Right ventricle myocardium inferior (tissue), 1 donor: ENCODE results near the gene ADGRV1. TPM values are rescaled to one million over a fixed set of nuclear protein-coding genes. Genes with fewer than 3 reads are reported as not detected.
"Not testable (repeated sequence)": the region's sequence is repeated elsewhere in the genome, so short reads cannot be mapped to it uniquely, and the experiment has no call there.

ENCODE experiments used
- ATAC-seq: fragments of 200-7000 bp; cut with Tn5 transposase; one replicate; pipeline ENCODE4 v1.9.1; 2020; ENCODE audit warnings: mild to moderate bottlenecking, moderate library complexity
- DNase-seq: peaks from one replicate; pipeline ENCODE4 v3.0.0; 2021; ENCODE audit errors: missing footprints
- intact Hi-C: fragments of 100-400 bp; cut with DNase I; formaldehyde crosslinking; loops from one replicate; pipeline ENCODE4 v1.11.0; 2022
- total RNA-seq: library from RNA; stranded (reverse); fragmentation: NEBNext Ultra II Directional; extraction: Animal tissue kit (Norgen Biotek cat#: 25700); gene quantifications from one replicate; pipeline ENCODE4 v1.2.1, GENCODE V29; 2021
- donor health status: DM: no; HTN: yes; CAD: no; lungs with severe emphysema.

ADGRV1 gene
- total RNA-seq, 1 donor from 2014 or later = not detected

DNA sequence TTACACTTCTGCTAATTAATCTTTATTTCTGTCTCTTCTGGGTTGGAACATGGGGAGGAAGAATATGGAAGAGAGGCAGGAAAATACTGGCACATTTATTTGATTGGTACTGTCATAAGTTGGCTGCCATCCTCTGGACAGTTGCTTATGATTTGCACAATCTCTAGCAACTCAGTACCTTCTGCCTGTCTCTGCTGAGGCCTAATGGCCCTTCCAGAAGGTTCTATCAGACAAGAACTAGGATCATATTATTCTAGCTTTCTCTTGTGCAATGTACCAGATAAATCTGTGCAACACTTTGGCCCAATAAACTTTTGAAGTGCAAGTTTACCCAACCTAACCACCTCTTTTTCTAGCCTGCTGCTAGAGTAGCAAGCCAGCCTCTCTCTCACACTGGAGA, 489.5 kb downstream of the ADGRV1 start:
- DNase-seq (no peak), ATAC-seq (peak; percentile 46)
- intact Hi-C loops = no loop called here

DNA sequence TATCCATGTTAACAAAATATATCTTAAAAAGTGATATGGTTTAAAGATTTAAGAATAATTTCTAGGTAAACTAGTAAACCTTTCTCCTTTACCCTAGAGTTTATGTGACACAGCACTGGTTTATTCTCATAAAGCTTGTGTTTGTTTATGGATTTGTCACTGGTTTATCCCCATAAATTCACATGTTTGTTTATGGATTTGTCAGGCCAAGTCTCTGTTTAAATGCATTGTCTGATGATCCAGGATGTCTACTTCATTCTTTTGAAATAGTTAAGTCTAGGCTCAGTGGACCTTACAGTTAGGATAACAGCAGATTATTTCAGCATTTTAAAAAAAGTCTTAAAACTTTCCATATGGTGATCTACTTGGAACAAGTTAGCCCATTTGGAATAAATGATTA, 490.5 kb downstream of the ADGRV1 start:
- intact Hi-C loops = no loop called here
- no peak for DNase-seq
- ATAC-seq = no peak

DNA sequence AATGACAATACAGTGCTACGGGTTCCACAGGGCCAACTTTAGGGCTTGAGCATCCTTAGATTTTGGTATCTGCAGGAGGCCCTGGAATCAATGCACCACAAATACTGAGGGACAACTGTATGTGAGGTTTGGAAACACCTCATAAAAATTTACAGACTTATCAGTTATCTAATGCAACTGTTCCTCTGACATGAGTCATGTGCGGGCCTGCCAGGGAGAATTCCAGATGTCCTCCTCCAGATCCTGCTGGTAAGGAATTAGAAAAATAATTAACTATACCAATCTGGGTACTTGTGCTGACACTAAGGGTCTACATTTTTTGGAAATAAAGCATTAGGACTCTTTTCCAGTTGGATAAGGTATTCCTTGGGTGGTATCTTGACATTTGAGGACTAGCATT, 491.2 kb downstream of the ADGRV1 start:
- no peak for ATAC-seq

DNA sequence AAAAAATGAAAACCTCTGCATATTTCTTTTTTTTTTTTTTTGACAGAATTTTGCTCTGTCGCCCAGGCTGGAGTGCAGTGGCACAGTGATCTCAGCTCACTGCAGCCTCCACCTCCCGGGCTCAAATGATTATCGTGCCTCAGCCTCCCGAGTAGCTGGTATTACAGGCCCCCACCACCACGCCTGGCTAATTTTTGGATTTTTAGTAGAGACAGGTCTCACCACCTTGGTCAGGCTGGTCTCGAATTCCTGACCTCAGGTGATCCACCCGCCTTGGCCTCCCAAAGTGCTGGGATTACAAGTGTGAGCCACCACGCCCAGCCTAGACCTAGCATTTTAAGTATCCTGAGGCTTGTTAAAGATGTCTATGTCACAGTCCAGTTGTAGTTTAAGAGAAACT, 493.8 kb downstream of the ADGRV1 start:
- intact Hi-C loops, ATAC-seq, DNase-seq: not testable (repeated sequence)

More for the DNA sequence above, 491.2 kb downstream of the ADGRV1 start:
- DNase-seq = no peak
- intact Hi-C loops = no loop called here

DNA sequence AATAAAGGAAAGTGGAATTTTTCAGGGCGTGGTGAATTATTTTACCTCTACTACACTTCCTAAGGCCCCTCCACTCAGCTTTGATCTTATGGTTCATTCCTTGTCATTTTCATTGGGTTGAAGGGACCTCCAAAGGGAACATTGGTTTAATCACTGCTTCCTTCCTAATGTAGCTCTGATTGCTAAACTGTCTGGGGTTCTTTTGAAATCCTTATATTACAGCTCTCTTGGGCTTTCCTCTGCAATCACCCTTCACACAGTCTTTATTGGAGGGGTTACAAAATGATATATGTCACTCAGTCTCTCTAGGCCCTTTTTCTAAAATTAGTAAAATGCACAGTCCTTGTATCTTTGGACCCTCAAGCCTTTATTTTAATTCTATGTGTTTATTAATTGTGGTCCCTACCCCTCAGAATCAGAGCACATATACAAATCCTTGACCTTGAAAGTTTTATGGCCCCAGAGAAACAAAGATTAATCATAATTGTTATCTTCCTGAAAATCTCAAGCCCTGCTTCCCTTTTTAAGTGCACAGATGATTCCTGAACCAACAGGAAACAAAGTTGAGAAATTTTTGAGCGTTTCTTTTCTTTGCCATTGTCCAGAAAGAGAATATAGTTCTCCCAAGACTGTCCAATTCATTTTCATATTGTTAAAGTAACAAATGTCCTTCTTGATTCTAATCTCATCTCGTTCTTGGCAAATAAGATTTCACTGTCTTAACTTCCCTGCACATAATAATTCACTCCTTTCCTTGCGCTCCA, 494.6 kb downstream of the ADGRV1 start:
- intact Hi-C loops = no loop called here
- no peak for DNase-seq
- ATAC-seq = peak; percentile 20

DNA sequence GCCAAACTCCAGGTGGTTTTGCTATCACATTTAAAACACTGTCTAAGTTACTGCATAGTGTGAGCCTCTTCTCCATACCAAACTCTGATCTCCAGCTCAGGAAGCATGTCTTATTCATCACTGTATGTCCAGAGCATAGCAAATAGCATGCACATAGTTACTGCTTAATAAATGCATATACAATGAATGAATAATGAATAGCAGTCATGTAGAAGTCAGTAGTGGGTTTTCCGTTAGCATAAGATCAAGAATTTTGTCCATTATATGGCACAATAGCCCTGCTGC, 495.1 kb downstream of the ADGRV1 start:
- DNase-seq (no peak), ATAC-seq (no peak)
- intact Hi-C loops = no loop called here

DNA sequence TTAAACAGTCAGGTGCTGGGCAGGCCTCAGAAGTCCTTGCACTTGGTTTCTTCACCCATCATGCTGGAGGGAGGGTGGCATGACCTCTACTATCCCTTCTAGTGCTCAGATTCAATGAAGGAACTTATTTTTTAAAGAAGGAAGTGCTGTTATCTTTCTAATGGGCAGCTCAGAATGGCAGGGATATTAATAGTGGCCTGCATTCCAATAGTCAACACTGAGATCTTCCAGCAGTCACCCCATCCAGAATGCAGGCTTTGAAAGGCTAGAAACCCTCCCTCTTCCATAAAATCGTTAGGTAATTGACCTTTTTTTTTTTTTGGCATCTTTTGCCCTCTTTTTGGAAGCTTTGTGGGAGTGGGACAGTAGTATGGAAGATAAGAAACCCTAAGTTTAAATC, 499.6 kb downstream of the ADGRV1 start:
- ATAC-seq (peak; percentile 46), DNase-seq (no peak)
- intact Hi-C loops = no loop called here

DNA sequence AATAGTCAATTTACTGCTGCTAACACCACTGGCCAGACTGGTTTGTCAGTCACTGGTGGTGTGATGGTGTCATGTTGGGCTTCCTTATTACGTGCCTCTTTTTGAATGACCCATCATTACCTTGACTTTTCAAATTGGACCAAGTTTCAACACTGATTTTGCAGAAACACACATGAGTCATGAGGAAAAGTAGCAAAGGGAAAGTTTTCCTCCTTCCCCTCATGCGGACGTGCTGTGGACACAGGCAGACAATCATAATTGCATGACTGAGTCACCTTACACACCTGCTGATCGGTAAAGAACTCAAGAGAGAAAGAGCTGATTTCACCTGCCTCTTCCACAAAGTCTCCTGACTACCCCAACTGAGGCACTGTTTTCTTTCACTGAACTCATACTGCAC, 500.0 kb downstream of the ADGRV1 start:
- DNase-seq (no peak), ATAC-seq (no peak)
- intact Hi-C loops = no loop called here

DNA sequence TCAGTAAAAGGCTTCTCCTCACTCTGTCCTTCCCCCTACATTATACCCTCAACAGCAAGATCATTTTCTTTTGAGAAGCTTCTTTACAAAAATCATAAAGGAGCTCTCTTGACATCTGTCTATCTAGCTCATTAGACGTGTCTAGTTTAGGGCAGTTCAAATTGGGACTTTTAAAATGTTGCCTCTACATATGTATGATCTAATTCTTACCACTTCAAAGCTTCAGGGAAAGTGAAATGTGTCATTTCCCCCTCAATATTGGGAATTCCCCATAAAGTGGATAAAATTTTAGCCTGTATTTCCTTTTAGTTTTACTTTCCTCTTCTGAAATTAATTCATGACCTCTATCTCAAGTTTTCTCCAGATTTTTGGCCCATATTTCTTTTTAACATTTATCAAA, 500.8 kb downstream of the ADGRV1 start:
- intact Hi-C loops = no loop called here
- DNase-seq = no peak
- no peak for ATAC-seq

DNA sequence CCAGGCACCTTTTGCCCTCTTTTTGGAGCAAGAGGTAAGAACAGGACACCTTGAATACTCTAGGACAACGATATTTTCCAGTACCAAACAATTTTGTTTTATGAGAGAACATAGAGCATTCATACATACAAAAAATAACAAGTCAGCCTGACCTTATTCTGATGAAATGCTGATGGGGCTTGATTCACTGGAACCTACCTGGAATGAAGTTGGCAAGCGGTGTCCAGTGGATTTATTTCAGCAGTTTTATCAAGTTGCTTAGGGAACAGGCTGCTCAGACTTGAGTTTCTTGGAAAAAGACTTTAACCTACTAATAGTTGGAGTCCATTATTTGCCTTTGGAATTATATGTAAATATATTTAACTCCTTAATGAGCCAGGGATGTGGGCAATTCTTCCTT, 502.5 kb downstream of the ADGRV1 start:
- intact Hi-C loops = no loop called here
- DNase-seq (no peak), ATAC-seq (no peak)

DNA sequence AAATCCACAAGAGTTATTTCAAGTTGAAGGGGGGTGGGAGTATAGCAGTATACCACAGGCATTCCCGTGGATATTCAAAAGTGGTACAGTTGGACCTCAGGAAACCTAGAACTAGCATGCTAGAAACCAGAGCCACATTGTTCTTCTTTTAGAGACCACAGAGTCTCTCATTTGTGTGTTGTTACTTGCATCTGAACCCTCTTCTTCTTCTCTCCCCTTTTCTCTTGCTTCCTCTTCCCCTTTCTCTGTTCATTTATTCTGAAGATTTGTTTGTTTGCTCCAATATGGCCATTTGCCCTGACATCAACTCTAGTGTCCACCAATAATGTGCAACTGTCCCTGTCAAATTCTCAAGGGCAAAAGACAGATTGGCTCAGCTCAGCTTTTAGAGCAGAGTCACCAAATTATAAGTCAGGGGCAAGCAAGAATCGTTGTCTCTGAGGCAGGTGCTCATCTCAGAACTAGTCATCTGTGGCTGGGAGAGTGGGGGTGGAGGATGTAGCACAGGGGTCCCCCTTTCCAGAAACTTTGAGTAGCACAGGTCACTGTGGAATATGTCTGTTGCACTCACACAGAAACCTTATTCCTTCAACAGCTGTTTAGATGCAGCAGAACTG, 503.5 kb downstream of the ADGRV1 start:
- ATAC-seq (no peak), DNase-seq (no peak)
- intact Hi-C loops = no loop called here

DNA sequence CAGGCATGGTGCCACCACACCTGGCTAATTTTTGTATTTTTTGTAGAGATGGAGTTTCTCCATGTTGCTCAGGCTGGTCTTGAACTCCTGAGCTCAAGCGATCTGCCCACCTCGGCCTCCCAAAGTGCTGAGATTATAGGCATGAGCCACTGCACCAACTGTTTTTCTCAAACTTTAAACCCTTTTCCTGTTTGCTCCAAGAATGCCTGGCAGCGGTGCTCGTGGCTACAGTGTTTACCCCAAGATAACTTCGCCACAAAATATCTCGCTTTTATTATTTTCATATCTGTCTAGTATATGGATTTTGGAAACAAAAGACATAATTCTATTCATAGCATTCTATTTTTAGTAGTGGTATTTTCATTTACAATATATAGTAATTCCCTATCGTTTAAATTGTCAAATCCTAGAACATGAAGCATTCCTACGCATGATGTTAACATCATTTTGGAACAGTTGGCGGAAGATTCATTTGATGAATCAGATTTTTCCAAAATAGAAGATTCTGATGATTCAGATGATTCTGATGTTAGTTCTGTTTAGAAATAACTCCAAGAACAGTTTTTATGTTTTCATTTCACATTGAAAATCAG, 504.6 kb downstream of the ADGRV1 start:
- ATAC-seq, DNase-seq, intact Hi-C loops: not testable (repeated sequence)

DNA sequence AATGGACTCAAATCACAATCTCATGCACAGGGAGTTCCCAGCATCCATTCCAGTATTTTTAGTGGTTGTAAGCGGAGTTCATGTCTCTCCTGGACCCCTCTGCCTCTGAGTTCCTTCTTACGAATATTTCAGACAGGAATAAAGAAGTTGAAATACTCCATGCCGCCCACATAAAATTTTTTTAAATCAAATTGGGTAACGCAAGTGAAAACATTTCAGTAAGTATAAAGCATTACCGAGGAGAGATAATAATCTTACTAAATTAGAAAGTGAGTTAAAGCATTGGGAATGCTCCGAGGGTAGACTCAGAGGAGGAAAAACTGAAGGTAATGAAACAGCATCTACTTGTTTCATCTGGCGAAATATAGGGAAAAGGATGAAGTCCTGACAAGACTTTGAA, 506.9 kb downstream of the ADGRV1 start:
- DNase-seq (no peak), ATAC-seq (no peak)
- intact Hi-C loops = no loop called here

DNA sequence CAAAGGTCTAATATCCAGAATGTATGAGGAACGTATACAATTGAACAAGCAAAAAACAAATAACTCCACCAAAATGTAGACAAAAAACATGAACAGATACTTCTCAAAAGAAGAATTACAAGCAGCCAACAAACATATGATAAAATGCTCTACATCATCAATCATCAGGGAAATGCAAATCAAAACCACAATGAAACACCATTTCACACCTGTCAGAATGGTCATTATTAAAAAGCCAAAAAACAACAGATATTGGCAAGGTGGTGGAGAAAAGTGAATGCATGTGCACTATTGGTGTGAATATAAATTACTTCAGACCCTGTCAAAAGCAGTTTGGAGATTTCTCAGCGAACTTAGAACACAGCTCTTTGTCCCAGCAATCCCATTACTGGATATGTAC, 510.8 kb downstream of the ADGRV1 start:
- ATAC-seq (no peak), DNase-seq (no peak)
- intact Hi-C loops = no loop called here

DNA sequence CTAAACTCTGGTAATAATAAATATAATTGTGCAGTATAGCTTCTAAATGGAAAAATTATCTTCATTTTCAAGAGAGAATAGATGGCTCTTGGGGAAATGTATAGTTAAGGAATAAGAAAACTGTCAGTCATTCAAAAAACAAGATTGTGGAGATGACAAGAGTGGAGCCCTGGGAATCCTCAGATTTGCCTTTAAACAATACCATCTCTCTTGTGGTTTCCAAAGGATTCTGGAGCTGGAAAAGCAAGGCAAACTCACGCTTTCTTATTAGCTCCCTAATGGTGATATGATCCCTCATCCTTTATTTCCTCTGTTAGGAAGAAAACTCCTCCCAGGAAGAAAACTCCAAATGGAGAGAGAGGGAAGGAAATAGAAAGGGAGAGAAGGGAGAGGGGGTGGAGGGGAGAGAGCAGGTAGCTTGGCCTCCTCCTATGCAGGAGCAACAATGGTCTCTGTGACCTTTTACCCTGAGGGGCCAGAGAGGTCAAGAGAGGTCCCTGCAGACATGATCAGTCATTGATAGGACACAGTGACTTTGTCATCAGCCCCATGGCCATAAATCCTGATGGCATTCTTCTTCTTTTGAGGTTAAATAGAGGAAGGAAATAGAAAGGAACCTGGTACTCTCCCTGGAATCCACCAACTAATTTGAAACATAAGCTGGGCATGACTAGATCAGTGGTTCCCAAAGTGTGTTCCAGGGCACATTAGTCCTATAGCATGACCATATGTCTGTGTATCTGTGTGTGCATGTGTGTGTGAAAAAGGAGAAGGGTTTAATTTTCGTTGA, 512.4 kb downstream of the ADGRV1 start:
- DNase-seq (no peak), ATAC-seq (no peak)
- intact Hi-C loops = no loop called here

DNA sequence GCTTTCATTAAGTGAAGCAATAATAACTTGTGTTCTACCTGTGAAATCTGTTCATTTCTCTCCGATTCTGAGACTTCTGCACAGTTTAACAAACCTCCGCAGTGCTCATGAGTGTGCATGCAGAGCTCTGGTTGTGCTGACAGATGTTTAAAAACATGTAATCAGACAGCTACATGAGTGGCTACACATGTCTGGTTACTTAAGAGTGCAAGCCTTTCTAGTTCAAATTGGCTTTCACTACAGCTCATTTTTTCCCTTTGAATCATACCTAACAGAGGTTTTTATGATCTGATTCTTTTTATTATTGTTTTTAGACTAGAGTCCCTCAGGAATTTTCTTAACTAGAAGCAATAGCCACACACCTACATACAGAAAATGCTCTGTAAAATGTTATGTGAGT, 514.3 kb downstream of the ADGRV1 start:
- intact Hi-C loops = no loop called here
- ATAC-seq = no peak
- no peak for DNase-seq

DNA sequence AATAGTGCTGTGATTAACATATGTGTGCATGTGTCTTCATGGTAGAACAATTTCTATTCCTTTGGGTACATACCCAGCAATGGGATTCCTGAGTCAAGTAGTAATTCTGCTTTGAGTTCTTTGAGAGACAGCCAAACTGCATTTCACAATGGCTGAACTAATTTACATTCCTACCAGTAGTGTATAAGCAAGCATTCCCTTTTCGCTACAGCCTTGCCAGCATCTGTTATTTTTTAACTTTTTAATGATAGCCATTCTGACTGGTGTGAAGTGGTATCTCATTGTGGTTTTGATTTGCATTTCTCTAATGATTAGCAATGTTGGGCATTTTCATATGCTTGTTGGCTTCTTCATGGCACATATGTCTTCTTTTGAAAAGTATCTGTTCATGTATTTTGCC, 516.0 kb downstream of the ADGRV1 start:
- DNase-seq (no peak), ATAC-seq (no peak)
- intact Hi-C loops = no loop called here

DNA sequence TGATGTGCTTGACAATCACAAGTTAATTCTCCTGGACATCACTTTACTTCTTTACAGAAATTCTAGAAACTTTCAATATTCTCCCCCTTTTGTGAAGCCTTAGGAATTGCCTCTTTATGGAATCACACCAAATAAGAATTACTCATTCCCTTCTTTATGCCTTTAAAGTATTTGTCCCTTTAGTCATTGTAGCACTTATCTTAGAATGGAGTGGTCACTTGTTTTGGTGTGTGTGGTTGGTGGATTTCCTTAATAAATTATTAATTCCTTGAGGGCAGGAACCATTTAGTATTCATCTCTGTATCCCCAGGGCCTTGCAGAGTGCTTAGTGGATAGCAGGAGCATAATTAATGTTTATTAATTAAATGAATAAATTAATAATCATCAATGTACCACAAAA, 517.5 kb downstream of the ADGRV1 start:
- ATAC-seq (no peak), DNase-seq (no peak)
- intact Hi-C loops = no loop called here

DNA sequence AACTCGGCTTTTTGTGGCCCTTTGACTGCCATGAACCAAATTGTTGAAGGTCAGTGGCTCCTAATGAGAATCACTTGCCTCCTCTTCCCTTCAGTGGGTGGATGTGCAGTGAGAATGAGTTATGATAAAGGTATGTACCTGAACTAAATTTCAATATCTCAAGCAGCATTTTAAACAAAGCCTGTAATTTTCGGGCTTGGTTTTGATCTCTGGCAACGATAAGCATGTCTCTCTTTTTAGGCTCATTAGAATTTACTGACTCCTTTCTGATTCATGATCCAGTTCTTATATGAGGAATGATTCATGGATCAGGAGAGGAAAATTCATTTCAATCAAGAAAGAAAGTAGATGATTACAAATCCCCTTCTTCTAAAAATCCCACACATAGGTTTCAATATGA, 519.0 kb downstream of the ADGRV1 start:
- DNase-seq (no peak), ATAC-seq (no peak)
- intact Hi-C loops = no loop called here

DNA sequence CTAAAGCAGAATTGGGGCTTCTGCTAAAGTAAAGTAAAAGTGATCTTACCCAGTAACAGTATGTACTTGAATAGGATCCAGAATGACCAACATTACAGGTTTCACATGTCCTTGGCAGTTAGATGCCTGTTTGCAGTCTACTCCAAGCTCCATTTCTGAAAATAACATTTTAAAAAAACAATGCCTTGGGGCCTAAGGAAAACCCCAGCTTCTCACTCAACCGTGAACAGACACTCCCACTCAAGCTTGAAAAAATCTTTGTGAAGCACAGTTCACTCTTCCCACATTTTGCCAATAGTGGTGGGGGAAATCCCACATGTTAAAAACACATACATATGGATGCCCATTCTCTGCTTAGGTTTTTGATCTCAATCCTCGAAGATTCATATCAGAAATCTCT, 520.4 kb downstream of the ADGRV1 start:
- DNase-seq (no peak), ATAC-seq (no peak)
- intact Hi-C loops = no loop called here
